ENCODE measurements around the gene OSBPL8.

The OSBPL8 gene

GRCh38 chr12:76399040-76399439, 160.5 kb downstream of the OSBPL8 start:
- TF ChIP-seq, protein P1, sequence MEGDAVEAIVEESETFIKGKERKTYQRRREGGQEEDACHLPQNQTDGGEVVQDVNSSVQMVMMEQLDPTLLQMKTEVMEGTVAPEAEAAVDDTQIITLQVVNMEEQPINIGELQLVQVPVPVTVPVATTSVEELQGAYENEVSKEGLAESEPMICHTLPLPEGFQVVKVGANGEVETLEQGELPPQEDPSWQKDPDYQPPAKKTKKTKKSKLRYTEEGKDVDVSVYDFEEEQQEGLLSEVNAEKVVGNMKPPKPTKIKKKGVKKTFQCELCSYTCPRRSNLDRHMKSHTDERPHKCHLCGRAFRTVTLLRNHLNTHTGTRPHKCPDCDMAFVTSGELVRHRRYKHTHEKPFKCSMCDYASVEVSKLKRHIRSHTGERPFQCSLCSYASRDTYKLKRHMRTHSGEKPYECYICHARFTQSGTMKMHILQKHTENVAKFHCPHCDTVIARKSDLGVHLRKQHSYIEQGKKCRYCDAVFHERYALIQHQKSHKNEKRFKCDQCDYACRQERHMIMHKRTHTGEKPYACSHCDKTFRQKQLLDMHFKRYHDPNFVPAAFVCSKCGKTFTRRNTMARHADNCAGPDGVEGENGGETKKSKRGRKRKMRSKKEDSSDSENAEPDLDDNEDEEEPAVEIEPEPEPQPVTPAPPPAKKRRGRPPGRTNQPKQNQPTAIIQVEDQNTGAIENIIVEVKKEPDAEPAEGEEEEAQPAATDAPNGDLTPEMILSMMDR (IDR thresholded peaks at IDR 0.05; ENCODE audit: poor library complexity, severe bottlenecking), result no peak
- H3K9me3 ChIP-seq (ENCODE audit: severe bottlenecking), result no peaks in the 10 kb centered on the region
- DNase-seq (ENCODE audit: low spot score), result no peak
- H3K4me3 ChIP-seq (ENCODE audit: severe bottlenecking), result no peak overlapping the region
- no peaks in the 10 kb centered on the region for H3K4me1 ChIP-seq (ENCODE audit: insufficient read depth, poor library complexity, severe bottlenecking)
- H3K27ac ChIP-seq (ENCODE audit: poor library complexity, severe bottlenecking), result no peak overlapping the region
- H3K27me3 ChIP-seq (ENCODE audit: insufficient read depth, poor library complexity, severe bottlenecking), result no peaks in the 10 kb centered on the region
- no peak for ATAC-seq (ENCODE audit: low read depth)
- peaks cover 24% of the 10 kb centered on the region; the same call in 1 of the 2 replicates for H3K36me3 ChIP-seq (ENCODE audit: low read depth)

DNA sequence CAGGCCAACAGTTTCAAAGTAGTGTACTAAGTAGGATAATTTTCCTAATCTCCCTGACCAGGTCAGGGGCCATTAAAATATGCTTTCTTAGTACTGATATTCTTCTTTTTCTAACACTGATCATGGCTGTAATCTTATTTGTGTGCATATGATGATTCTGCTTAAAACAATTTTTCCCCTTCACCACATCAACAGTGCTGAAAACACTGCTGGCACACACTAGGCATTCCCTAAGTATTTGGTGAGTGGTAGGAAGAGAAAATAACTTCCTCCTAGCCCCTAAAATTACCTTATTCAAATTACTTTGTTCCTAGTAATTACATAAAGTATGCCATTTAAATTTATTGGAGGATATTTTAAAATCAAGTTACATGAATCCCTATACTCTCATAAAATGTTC, 161.5 kb downstream of the OSBPL8 start:
- H3K27ac ChIP-seq (ENCODE audit: poor library complexity, severe bottlenecking), result no peak overlapping the region
- no peaks in the 10 kb centered on the region for H3K27me3 ChIP-seq (ENCODE audit: insufficient read depth, poor library complexity, severe bottlenecking)
- H3K9me3 ChIP-seq (ENCODE audit: severe bottlenecking), result no peaks in the 10 kb centered on the region
- TF ChIP-seq, protein P1 (IDR thresholded peaks at IDR 0.05; ENCODE audit: poor library complexity, severe bottlenecking), result no peak
- H3K4me1 ChIP-seq (ENCODE audit: insufficient read depth, poor library complexity, severe bottlenecking), result no peaks in the 10 kb centered on the region
- peaks cover 24% of the 10 kb centered on the region for H3K36me3 ChIP-seq (ENCODE audit: low read depth)
- no peak for DNase-seq (ENCODE audit: low spot score)
- no peak for ATAC-seq (ENCODE audit: low read depth)
- H3K4me3 ChIP-seq (ENCODE audit: severe bottlenecking), result no peak overlapping the region

- ATAC-seq (ENCODE audit: low read depth) (peak; percentile 88), DNase-seq (ENCODE audit: low spot score) (no peak)
- Histone ChIP-seq H3K36me3 (ENCODE audit: low read depth) (peaks cover 55% of the 10 kb centered on the region), H3K4me3 (ENCODE audit: severe bottlenecking) (no peak overlapping the region), H3K27ac (ENCODE audit: poor library complexity, severe bottlenecking) (no peak overlapping the region), H3K4me1 (ENCODE audit: insufficient read depth, poor library complexity, severe bottlenecking) (no peaks in the 10 kb centered on the region), H3K9me3 (ENCODE audit: severe bottlenecking) (no peaks in the 10 kb centered on the region), H3K27me3 (ENCODE audit: insufficient read depth, poor library complexity, severe bottlenecking) (no peaks in the 10 kb centered on the region)
- TF ChIP-seq, protein P1 (IDR thresholded peaks at IDR 0.05; ENCODE audit: poor library complexity, severe bottlenecking), result no peak
These were observed 168.1 kb downstream of the OSBPL8 start for GRCh38 chr12:76391461-76391860.

- H3K9me3 ChIP-seq (ENCODE audit: severe bottlenecking), result no peaks in the 10 kb centered on the region
- peaks cover 69% of the 10 kb centered on the region for H3K36me3 ChIP-seq (ENCODE audit: low read depth)
These were observed 172.0 kb downstream of the OSBPL8 start for GRCh38 chr12:76387614-76388013.

DNA sequence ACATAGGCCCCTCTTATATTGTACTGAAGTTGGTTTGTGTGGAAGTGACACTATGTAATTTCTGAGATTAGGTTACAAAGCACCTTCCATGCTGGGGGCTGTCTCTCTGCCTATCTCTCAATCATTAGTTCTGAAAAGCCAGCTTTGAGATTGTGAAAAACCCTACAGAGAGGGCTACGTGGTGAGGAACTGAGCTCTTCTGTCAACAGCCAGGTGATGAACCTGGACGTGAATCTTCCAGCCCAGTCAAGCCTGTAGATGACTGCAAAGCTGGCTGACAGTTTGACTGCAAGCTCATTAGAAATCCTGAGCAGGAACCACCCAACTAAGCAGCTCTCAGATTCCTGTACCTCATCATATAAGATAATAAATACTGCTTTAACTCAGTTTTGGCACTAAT, 175.0 kb downstream of the OSBPL8 start:
- Histone ChIP-seq H3K9me3 (ENCODE audit: severe bottlenecking) (no peaks in the 10 kb centered on the region), H3K27me3 (ENCODE audit: insufficient read depth, poor library complexity, severe bottlenecking) (no peaks in the 10 kb centered on the region), H3K36me3 (ENCODE audit: low read depth) (peaks cover 56% of the 10 kb centered on the region), H3K4me3 (ENCODE audit: severe bottlenecking) (no peak overlapping the region), H3K27ac (ENCODE audit: poor library complexity, severe bottlenecking) (no peak overlapping the region), H3K4me1 (ENCODE audit: insufficient read depth, poor library complexity, severe bottlenecking) (no peaks in the 10 kb centered on the region)
- DNase-seq (ENCODE audit: low spot score) (no peak), ATAC-seq (ENCODE audit: low read depth) (no peak)
- TF ChIP-seq, protein P1 (IDR thresholded peaks at IDR 0.05; ENCODE audit: poor library complexity, severe bottlenecking), result no peak

More at GRCh38 chr12:76387614-76388013, 172.0 kb downstream of the OSBPL8 start:
- H3K27me3 ChIP-seq (ENCODE audit: insufficient read depth, poor library complexity, severe bottlenecking), result no peaks in the 10 kb centered on the region
- H3K27ac ChIP-seq (ENCODE audit: poor library complexity, severe bottlenecking), result no peak overlapping the region
- DNase-seq (ENCODE audit: low spot score), result no peak
- no peak overlapping the region for H3K4me3 ChIP-seq (ENCODE audit: severe bottlenecking)
- H3K4me1 ChIP-seq (ENCODE audit: insufficient read depth, poor library complexity, severe bottlenecking), result no peaks in the 10 kb centered on the region
- no peak for ATAC-seq (ENCODE audit: low read depth)
- TF ChIP-seq, protein P1 (IDR thresholded peaks at IDR 0.05; ENCODE audit: poor library complexity, severe bottlenecking), result no peak

Data from RWPE2 (cell line).